Stomach (tissue), 9 donors: ENCODE data around the gene AGAP1. TPM values are rescaled to one million over a fixed set of nuclear protein-coding genes. Genes with fewer than 3 reads are reported as not detected.
A peak's percentile ranks its signal among the peaks of the same experiment; 100 is the strongest.

Experiments used
- DNase-seq, 2 donors: peaks; one replicate each; pipeline versions ENCODE4 v3.0.0 to v3.0.0-alpha.2; 2013 to 2019
- H3K27ac ChIP-seq, 5 donors: fragments of 200-600 bp in 4 of 5; sonication (generic) in 4 of 5; one replicate each; pipeline ENCODE4 v1.5.1; 2013 to 2019; ENCODE audit warnings: mild to moderate bottlenecking in 1 of 5, moderate library complexity in 1 of 5
- H3K27me3 ChIP-seq, 3 donors: fragments of 200-600 bp; sonication (generic); one replicate each; pipeline ENCODE4 v1.5.1; 2017 to 2019; ENCODE audit warnings: mixed run types in 1 of 3
- H3K36me3 ChIP-seq, 4 donors: fragments of 200-600 bp; sonication (generic); 1 replicate in 3 of 4; 2 replicates in 1 of 4; pipeline ENCODE4 v1.5.1; 2016 to 2019
- H3K4me1 ChIP-seq, 4 donors: fragments of 200-600 bp; sonication (generic); one replicate each; pipeline ENCODE4 v1.5.1; 2016 to 2019
- H3K4me3 ChIP-seq, 4 donors: fragments of 200-600 bp; sonication (generic) in 3 of 4; one replicate each; pipeline ENCODE4 v1.5.1; 2016 to 2019; ENCODE audit warnings: mild to moderate bottlenecking in 1 of 4
- H3K9me3 ChIP-seq, 4 donors: fragments of 200-600 bp; sonication (generic); one replicate each; pipeline ENCODE4 v1.5.1; 2016 to 2019
- EP300 ChIP-seq: sonication (generic); formaldehyde crosslinking; IDR thresholded peaks from one replicate; pipeline ENCODE4 v1.6.1; 2017; ENCODE audit warnings: antibody characterized with exemption
- POLR2A ChIP-seq, 4 donors: fragments of 450-650 bp; IDR thresholded peaks; one replicate each; pipeline ENCODE4 v1.6.1; 2016; ENCODE audit warnings: antibody characterized with exemption in 4 of 4, control low read depth in 2 of 4, mild to moderate bottlenecking in 1 of 4, moderate library complexity in 1 of 4
- POLR2AphosphoS5 ChIP-seq, 3 donors: sonication (generic); formaldehyde crosslinking; IDR thresholded peaks; one replicate each; pipeline ENCODE4 v1.6.1; 2016; ENCODE audit warnings: antibody characterized with exemption in 3 of 3
- WGBS, 5 donors: extraction: QIAGEN DNeasy Blood & Tissue Kit in 3 of 5; methylation state at CpG; one replicate each; pipeline versions ENCODE4 v1.1.5 to v1.1.7; 2013 to 2018; 5-methylcytosine and 5-hydroxymethylcytosine counted together
- intact Hi-C: fragments of 100-400 bp; cut with DNase I; formaldehyde crosslinking; loops from one replicate; pipeline ENCODE4 v1.15.1; 2023; ENCODE audit warnings: low total_unique reads
- polyA plus RNA-seq, 3 donors: library from polyadenylated mRNA; stranded (reverse); fragments of 200-250 nt; gene quantifications; one replicate each; pipeline ENCODE4 v1.2.3, GENCODE V29; 2013
- total RNA-seq, 5 donors: library from RNA; depleted of rRNA; stranded (reverse); fragments of >200 nt; gene quantifications; one replicate each; pipeline versions ENCODE4 v1.1.0 to v1.2.3, GENCODE V29; 2014 to 2016
- TF ChIP-seq, protein P1 (sequence below), 7 experiments: fragments of 450-650 bp in 4 of 7; fragments of 200-600 bp in 3 of 7; sonication (generic) in 3 of 7; IDR thresholded peaks; one replicate each; pipeline ENCODE4 v1.5.1; 2016 to 2019; ENCODE audit warnings: antibody characterized with exemption in 7 of 7, control low read depth in 2 of 7, mild to moderate bottlenecking in 1 of 7
- donor health status: healthy with polysubstance abuse.
- donor health status: Bipolar disorder and iron deficiency.
- donor health status: healthy.

Gene AGAP1
- total and polyA plus RNA-seq, 8 donors = 4.2 to 139 (median 35.0) TPM

DNA sequence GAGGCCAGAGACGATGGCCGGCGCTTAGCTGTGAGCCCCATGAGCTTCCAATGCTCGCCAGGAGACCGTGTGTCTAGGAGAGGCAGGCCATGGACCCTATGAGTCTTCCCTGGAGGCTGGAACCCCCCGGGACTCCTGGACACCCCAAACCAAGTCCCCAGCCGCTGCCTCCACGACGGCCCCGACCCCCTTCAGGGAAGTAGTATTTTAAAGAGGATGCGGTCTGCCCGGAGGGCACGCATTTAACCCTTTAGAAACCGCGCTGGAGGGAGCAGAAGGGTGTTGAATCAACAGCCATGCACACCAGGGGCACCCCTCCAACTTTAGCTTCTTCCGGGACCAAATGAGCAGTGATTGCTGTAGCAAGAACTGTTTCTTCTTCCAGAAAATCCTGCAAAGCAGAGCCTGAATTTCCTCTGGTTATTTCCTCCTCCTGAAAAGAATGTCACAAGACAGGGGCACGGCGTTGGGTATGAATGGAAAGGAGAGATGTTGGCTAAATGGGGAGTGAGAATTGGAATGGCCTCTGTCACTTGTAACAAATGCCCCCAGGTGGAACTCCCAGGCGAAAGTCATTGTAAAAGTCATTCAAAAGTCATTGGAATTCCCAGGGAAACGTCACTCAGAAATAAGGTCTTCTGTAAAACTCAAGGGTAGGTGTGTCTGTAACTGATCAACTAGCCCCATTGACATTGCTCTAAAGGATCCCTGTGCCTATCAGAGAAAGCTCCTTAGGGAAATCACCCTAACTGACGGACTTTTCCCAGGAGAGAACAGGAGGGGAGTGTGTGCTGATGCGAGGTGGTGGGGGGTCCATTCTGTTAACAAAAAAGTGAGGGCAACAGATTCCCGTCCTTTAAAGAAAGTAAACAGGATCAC, 680.1 kb downstream of the AGAP1 start:
- Histone ChIP-seq H3K4me1 (peaks cover 15 to 51% (median 34%) of the 10 kb centered on the region in 4 donors), H3K27me3 (peaks cover 51 to 100% (median 90%) of the 10 kb centered on the region in 3 donors), H3K4me3 (no peak overlapping the region), H3K27ac (no peak overlapping the region), H3K9me3 (peaks cover 0 to 8% (median 0%) of the 10 kb centered on the region in 4 donors), H3K36me3 (no peaks in the 10 kb centered on the region)
- DNase-seq = no peak
- intact Hi-C loops = no loop called here
- TF ChIP-seq EP300 (no peak), POLR2AphosphoS5 (IDR thresholded peaks at IDR 0.05) (no peak), POLR2A (IDR thresholded peaks at IDR 0.05) (no peak)
- TF ChIP-seq, protein P1, sequence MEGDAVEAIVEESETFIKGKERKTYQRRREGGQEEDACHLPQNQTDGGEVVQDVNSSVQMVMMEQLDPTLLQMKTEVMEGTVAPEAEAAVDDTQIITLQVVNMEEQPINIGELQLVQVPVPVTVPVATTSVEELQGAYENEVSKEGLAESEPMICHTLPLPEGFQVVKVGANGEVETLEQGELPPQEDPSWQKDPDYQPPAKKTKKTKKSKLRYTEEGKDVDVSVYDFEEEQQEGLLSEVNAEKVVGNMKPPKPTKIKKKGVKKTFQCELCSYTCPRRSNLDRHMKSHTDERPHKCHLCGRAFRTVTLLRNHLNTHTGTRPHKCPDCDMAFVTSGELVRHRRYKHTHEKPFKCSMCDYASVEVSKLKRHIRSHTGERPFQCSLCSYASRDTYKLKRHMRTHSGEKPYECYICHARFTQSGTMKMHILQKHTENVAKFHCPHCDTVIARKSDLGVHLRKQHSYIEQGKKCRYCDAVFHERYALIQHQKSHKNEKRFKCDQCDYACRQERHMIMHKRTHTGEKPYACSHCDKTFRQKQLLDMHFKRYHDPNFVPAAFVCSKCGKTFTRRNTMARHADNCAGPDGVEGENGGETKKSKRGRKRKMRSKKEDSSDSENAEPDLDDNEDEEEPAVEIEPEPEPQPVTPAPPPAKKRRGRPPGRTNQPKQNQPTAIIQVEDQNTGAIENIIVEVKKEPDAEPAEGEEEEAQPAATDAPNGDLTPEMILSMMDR (IDR thresholded peaks at IDR 0.05) = no peak
- 3 to 8% (median 5%) methylated on average over 16 to 23 of the region's 23 CpGs for WGBS, 5 donors

DNA sequence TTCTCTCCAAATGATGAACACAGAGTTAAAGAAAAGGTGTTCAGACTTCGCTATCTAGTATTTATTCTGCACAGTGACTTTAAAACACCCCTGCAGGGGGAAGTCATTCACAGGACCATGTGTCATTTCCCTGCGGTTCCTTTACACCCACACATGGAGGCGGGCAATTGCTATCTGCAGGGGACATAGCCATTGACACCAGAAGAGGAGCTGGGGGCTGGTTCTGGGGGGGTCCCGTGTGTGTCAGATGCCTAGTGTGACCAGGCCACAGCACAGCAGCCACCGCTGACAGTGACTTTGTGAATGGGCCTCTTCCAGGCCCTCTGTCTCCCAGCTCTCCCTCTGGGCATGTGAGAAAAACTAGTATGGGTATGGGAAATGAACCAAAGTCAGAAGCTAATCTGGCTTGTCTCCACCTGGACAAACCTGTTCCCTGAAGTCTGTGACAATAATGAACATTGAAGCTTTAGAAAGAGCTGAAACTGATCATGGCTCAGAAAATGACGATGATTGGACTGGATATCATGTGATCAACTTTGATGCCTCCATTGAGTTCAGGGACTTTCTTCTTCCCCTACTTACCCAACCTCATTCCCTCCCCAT, 681.8 kb downstream of the AGAP1 start:
- intact Hi-C loops = no loop called here
- 24 to 41% (median 30%) methylated on average over 6 of the region's 6 CpGs for WGBS, 5 donors
- no peak for DNase-seq
- peaks cover 0 to 8% (median 0%) of the 10 kb centered on the region in 4 donors for H3K9me3 ChIP-seq
- no peak for TF ChIP-seq POLR2A (IDR thresholded peaks at IDR 0.05)
- TF ChIP-seq, protein P1 (IDR thresholded peaks at IDR 0.05) = no peak
- no peak for TF ChIP-seq POLR2AphosphoS5 (IDR thresholded peaks at IDR 0.05)
- no peak for TF ChIP-seq EP300
- peaks cover 45 to 100% (median 91%) of the 10 kb centered on the region in 3 donors for H3K27me3 ChIP-seq
- H3K36me3 ChIP-seq = no peaks in the 10 kb centered on the region
- H3K27ac ChIP-seq = no peak overlapping the region
- H3K4me1 ChIP-seq = peaks cover 24 to 49% (median 37%) of the 10 kb centered on the region in 4 donors
- H3K4me3 ChIP-seq = no peak overlapping the region

DNA sequence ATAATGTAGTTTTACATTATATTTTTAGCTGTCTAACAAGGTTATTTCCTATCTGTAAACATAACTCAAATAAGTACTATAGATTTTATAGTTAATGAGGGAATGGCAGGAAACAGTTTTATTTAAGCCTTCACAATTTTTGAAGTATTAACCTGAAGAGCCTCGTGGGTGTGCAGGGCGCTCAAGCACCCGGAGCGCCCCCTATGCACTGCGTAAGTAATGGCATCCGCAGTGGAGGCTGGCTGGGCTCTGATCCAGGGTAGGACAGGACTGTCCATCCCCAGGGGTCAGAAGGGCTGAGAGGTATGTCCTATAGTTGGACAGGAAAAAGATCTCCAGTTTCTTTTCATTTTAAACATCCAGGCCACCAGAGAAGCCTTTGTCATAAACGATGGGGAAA, 682.6 kb downstream of the AGAP1 start:
- intact Hi-C loops = no loop called here
- Histone ChIP-seq H3K27me3 (peaks cover 39 to 100% (median 91%) of the 10 kb centered on the region in 3 donors), H3K4me1 (peaks cover 24 to 44% (median 35%) of the 10 kb centered on the region in 4 donors), H3K36me3 (no peaks in the 10 kb centered on the region), H3K27ac (no peak overlapping the region), H3K4me3 (no peak overlapping the region), H3K9me3 (peaks cover 0 to 2% (median 0%) of the 10 kb centered on the region in 4 donors)
- TF ChIP-seq, protein P1 (IDR thresholded peaks at IDR 0.05) = peak in 2 of 7 experiments; percentile 27 to 32
- no peak for TF ChIP-seq POLR2AphosphoS5 (IDR thresholded peaks at IDR 0.05)
- peak in 1 of 2 donors; percentile 54 for DNase-seq
- 7 to 16% (median 11%) methylated on average over 7 of the region's 7 CpGs for WGBS, 5 donors

DNA sequence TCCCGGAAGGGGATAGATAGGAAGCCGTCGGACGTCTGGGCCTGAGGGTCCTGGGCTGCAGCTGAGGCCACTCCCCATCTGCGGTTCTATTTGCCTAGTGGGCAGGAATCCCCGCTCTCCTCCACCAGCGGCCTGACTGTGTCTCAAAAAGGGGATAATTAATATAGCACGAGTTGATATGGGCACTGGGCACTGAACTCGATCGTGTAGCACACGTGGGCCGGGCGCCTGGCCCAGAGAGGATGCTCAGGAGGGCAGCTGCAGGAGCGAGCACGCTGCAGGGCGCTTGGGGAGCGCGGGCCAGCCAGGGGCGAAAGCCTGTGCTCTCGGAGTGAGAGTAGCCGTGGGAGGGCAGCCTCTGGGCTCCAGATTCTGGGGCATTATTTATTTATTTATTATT, 683.1 kb downstream of the AGAP1 start:
- DNase-seq = no peak
- TF ChIP-seq POLR2AphosphoS5 (IDR thresholded peaks at IDR 0.05) (no peak), POLR2A (IDR thresholded peaks at IDR 0.05) (no peak), EP300 (no peak)
- TF ChIP-seq, protein P1 (IDR thresholded peaks at IDR 0.05) = no peak
- Histone ChIP-seq H3K27ac (no peak overlapping the region), H3K4me1 (peaks cover 21 to 39% (median 30%) of the 10 kb centered on the region in 4 donors), H3K4me3 (no peak overlapping the region), H3K36me3 (no peaks in the 10 kb centered on the region), H3K27me3 (peaks cover 38 to 100% (median 91%) of the 10 kb centered on the region in 3 donors), H3K9me3 (no peaks in the 10 kb centered on the region)
- 48 to 56% (median 49%) methylated on average over 18 to 21 of the region's 21 CpGs for WGBS, 5 donors
- intact Hi-C loops = no loop called here
